ENCODE data around the gene B3GNT4. TPM values are rescaled to one million over a fixed set of nuclear protein-coding genes. Genes with fewer than 3 reads are reported as not detected.
A peak's percentile ranks its signal among the peaks of the same experiment; 100 is the strongest.

Gene B3GNT4
- total and polyA plus RNA-seq, 2 of the 8 experiments (the other 6 are each of a cell fraction or from before 2014, with no cell fraction given), result 1.1 to 1.4 TPM

- TF ChIP-seq CHD7 (IDR thresholded peaks at IDR 0.05; ENCODE audit: insufficient replicate concordance, low read length) (no peak), HDAC6 (IDR thresholded peaks at IDR 0.05; ENCODE audit: low read depth, low read length) (no peak), CTCF (IDR thresholded peaks at IDR 0.05; ENCODE audit: control extremely low read depth in 1 of 3, insufficient read depth in 1 of 3, low read depth in 1 of 3, low read length in 3 of 3) (peak; percentile 17 to 57 (median 46); a peak in 2 of 4 replicates), TEAD4 (IDR thresholded peaks at IDR 0.05; ENCODE audit: low read depth, low read length) (no peak), SAP30 (IDR thresholded peaks at IDR 0.05; ENCODE audit: insufficient read depth, insufficient replicate concordance, low read length) (no peak), RAD21 (IDR thresholded peaks at IDR 0.05 in 1 of 2, conservative IDR thresholded peaks at IDR 0.05 in 1 of 2; ENCODE audit: low read depth in 2 of 2, low read length in 2 of 2) (peak in 1 of 2 experiments; percentile 32; a peak in 1 of 4 replicates), ZNF274 (IDR thresholded peaks at IDR 0.05; ENCODE audit: borderline replicate concordance, extremely low read depth, low read length) (no peak)
These were observed 2.9 kb upstream of the B3GNT4 start (continued) for GRCh38 chr12:122200541-122201175.

All from H1 (cell line).